ENCODE results near the gene DHRS1.

The DHRS1 gene

GRCh38 chr14:24252289-24253124 is 47.1 kb downstream of the DHRS1 start:
- TF ChIP-seq CTCF (IDR thresholded peaks at IDR 0.05), result no peak

- TF ChIP-seq CTCF (IDR thresholded peaks at IDR 0.05), result no peak
Observed at GRCh38 chr14:24251880-24252288, 47.7 kb downstream of the DHRS1 start.

- TF ChIP-seq CTCF (IDR thresholded peaks at IDR 0.05), result no peak
Observed at GRCh38 chr14:24250354-24250753, 49.2 kb downstream of the DHRS1 start.

GRCh38 chr14:24249230-24250021 is 50.2 kb downstream of the DHRS1 start:
- TF ChIP-seq CTCF (IDR thresholded peaks at IDR 0.05), result no peak

GRCh38 chr14:24247422-24247821 is 52.2 kb downstream of the DHRS1 start:
- TF ChIP-seq CTCF (IDR thresholded peaks at IDR 0.05), result no peak

GRCh38 chr14:24246765-24247212 is 52.8 kb downstream of the DHRS1 start:
- no peak for TF ChIP-seq CTCF (IDR thresholded peaks at IDR 0.05)

- TF ChIP-seq CTCF (IDR thresholded peaks at IDR 0.05), result no peak
Observed at GRCh38 chr14:24243336-24243836, 56.2 kb downstream of the DHRS1 start.

Measured in LNCAP (cell line).